Left renal pelvis (tissue), 4 donors: ENCODE data around the gene POLD3. TPM values are rescaled to one million over a fixed set of nuclear protein-coding genes. Genes with fewer than 3 reads are reported as not detected.

ENCODE experiments used
- DNase-seq, 4 donors: peaks; one replicate each; pipeline ENCODE4 v3.0.0-alpha.2; 2013; ENCODE audit warnings: low read depth in 4 of 4, low spot score in 3 of 4
- polyA plus RNA-seq, 4 donors: library from polyadenylated mRNA; unstranded; fragments of 120-200 nt; gene quantifications; one replicate each; pipeline ENCODE4 v1.2.1, GENCODE V29; 2013; ENCODE audit not compliant: insufficient read length in 4 of 4

POLD3 gene
- polyA plus RNA-seq, 4 donors, result 24.3 to 36.1 (median 35.2) TPM

DNA sequence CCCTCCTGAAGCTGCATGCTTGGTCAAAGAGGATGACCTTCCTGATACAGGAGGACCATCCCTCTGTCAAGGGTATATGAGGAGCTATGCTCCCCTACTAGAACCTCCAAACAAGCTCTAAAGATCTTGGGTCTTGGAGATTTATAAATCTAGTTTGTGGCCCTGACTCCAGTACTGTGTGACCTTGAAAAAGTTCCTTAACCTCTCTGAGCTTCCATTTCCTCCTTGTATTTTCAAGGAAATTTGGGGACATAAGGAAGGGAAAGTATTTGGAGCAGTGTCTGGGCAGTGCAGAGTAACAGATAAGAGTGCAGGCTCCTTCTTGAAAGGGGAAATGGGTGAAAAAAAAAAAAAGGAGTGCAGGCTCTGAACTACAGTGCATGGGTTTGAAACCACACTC is 93.0 kb downstream of the POLD3 start:
- no peak for DNase-seq

DNA sequence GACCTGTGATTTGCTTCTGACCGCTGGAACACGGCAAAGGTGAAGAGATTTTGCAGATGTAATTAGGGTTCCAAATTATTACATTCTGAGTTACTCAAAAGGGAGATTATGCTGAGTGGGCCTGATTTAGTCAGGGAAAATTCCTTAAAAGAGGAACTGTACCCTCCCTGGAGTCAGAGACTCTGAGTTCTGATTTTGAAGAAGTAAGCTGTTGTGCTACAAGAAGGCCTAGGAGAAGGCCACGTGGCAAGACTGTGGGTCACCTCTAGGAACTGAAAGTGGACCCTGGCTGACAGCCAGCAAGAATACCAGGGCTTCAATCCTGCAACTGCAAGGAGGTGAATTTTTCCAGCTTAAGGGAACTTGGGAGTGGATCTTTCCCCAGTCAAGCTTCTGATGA is 93.5 kb downstream of the POLD3 start:
- DNase-seq, result no peak

DNA sequence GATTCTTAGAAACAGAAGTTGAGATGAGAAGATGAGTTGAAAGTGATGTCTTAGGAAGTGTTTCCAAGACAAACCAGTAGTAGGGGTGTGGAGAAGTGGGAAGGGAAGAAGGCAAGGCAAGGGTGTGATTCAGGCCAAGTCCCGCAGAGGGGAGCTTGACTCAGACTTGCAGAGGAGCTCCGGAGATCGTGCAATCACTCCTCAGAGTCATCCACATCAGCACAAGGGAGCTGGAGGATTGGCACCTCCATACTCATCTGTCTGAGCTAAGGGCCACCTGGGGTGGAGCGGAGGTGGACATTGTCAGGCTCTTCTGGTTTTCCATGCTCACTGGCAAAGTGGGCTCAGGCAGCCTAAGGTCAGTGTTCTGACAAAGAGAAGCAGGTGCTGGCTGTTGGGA is 94.4 kb downstream of the POLD3 start:
- DNase-seq, result no peak

DNA sequence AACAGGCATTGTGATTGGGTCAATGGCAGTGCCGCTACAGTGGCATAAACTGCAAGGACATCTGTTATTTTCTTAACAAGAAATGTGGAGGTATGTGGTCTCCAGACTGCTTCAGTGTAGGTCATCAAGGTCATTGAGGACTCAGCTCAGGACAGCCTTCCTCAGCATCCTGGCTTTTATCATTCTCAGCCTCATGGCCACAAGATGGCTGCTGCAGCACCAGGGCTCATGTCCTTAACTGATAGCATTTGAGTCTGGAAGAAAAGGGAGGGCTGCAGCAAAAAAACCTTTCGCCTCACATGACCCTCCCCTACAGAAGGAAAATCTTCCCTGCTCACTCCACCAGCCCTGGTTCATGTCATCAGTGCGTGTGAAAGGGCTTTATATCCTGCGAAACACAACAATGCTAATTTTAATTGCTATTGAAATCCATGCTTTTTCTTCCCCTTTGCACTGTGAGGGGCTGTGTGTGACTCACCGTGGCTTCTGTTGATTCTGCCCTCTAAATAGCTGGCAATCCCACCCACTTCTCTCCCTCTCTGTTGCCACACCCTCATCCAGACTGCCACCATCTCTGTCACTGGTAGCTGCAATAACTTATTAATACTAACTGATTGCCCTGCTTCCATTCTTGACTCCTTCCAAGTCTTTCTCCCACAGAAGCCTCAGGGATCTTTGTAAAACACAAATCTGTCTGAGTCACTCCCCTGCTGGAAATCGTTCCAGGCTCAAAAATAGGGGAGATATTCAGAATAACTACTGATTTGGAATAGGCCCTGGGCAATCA is 95.0 kb downstream of the POLD3 start:
- DNase-seq, result no peak

DNA sequence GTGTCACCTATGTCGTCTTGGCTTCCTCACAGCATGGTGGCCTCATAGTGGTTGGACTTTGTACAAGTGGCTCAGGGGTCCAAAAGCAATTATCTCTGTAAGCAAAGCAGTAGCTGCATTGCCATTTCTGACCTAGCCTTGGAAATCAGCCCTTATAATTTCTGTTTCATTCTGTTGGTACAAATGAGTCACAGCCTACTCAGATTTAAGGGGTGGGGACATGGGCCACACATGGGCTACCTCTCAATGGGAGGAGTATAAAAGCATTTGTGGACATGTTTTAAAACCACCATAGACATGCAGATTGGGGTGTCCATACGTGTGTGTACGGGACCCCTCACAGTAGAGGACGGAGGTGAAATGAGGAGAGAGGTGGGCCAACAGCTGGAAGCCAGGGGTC is 97.3 kb downstream of the POLD3 start:
- DNase-seq, result no peak

DNA sequence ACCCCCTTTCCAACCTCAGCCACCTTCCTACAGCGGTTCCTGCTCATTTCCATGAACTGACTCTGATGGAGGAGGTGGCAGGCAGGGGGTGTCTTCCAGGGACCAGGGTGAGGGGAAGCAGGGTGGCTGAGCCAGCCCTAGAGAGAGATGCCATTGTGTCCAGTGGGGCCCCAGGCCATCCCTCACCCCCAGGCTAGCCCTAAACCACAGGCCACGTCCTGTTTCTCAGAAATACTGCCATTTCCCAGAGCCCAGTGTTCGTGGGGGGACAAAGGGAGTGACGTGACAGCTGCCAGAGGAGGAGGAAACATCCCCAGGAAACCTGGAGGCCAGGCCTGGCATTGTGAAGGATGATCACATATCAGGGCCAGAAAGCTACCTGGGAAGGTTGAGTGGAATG is 99.4 kb downstream of the POLD3 start:
- no peak for DNase-seq

Other genes with a start within 250 kb of the POLD3 start
- gene PGM2L1, start 194.1 kb upstream of the POLD3 start, polyA plus RNA-seq, result 1 to 10 TPM; 2.9 to 4.4 (median 3.4) TPM
- gene KCNE3, start 125.0 kb upstream of the POLD3 start, polyA plus RNA-seq, result 10 to 100 TPM in 3 of 4 donors, 1 to 10 TPM in 1; 6.3 to 31.3 (median 27.8) TPM
- gene LIPT2, start 98.9 kb upstream of the POLD3 start, polyA plus RNA-seq, result 1 to 10 TPM; 3.1 to 9.2 (median 8.8) TPM
- under 1 TPM; 0.10 to 1.00 (median 0.40) TPM for gene CHRDL2, start 138.8 kb downstream of the POLD3 start, polyA plus RNA-seq
- 10 to 100 TPM; 18.9 to 19.4 (median 19.1) TPM for gene RNF169, start 156.3 kb downstream of the POLD3 start, polyA plus RNA-seq